Measurements from ENCODE around the gene KBTBD13. TPM values are rescaled to one million over a fixed set of nuclear protein-coding genes. Genes with fewer than 3 reads are reported as not detected.

Gene KBTBD13
- total RNA-seq, 4 donors from 2014 or later, result 0.21 to 1.3 TPM; not detected in 2

GRCh38 chr15:65057549-65057940 lies 19.0 kb upstream of the KBTBD13 start:
- Histone ChIP-seq H3K36me3 (no peaks in the 10 kb centered on the region), H3K9me3 (no peaks in the 10 kb centered on the region), H3K4me1 (peaks cover 3 to 11% of the 10 kb centered on the region in 2 donors)

GRCh38 chr15:65058394-65059368 lies 17.9 kb upstream of the KBTBD13 start:
- intact Hi-C loops (cut with DNase I; ENCODE audit: low total_unique reads), result no loop called here
- peak overlapping the region; percentile 29 to 98 for H3K27ac ChIP-seq
- no peaks in the 10 kb centered on the region for H3K9me3 ChIP-seq
- no peak for DNase-seq
- H3K27me3 ChIP-seq, result no peaks in the 10 kb centered on the region
- TF ChIP-seq POLR2A (IDR thresholded peaks at IDR 0.05) (no peak), CTCF (IDR thresholded peaks at IDR 0.05) (no peak)
- no peak overlapping the region for H3K4me3 ChIP-seq
- H3K36me3 ChIP-seq, result no peaks in the 10 kb centered on the region
- H3K4me1 ChIP-seq, result peaks cover 3 to 11% of the 10 kb centered on the region in 2 donors

More at GRCh38 chr15:65057549-65057940, 19.0 kb upstream of the KBTBD13 start:
- intact Hi-C loops (cut with DNase I; ENCODE audit: low total_unique reads), result no loop called here
- Histone ChIP-seq H3K27ac (peak overlapping the region in 1 of 2 donors; percentile 67), H3K27me3 (no peaks in the 10 kb centered on the region), H3K4me3 (no peak overlapping the region)
- DNase-seq, result no peak
- TF ChIP-seq POLR2A (IDR thresholded peaks at IDR 0.05) (no peak), CTCF (IDR thresholded peaks at IDR 0.05) (no peak)

- Histone ChIP-seq H3K4me1 (peaks cover 3 to 10% of the 10 kb centered on the region in 2 donors), H3K9me3 (no peaks in the 10 kb centered on the region), H3K27ac (peak overlapping the region; percentile 29 to 98)
These were observed 17.2 kb upstream of the KBTBD13 start for GRCh38 chr15:65059369-65059750.

GRCh38 chr15:65059931-65060596 lies 16.5 kb upstream of the KBTBD13 start:
- no peak for TF ChIP-seq CTCF (IDR thresholded peaks at IDR 0.05)
- no peak for TF ChIP-seq POLR2A (IDR thresholded peaks at IDR 0.05)
- H3K27me3 ChIP-seq, result no peaks in the 10 kb centered on the region
- no peaks in the 10 kb centered on the region for H3K36me3 ChIP-seq
- H3K9me3 ChIP-seq, result no peaks in the 10 kb centered on the region
- no peak overlapping the region for H3K4me3 ChIP-seq
- DNase-seq, result no peak
- peak overlapping the region; percentile 80 to 98 for H3K27ac ChIP-seq
- intact Hi-C loops (cut with DNase I; ENCODE audit: low total_unique reads), result no loop called here
- H3K4me1 ChIP-seq, result peaks cover 2 to 3% of the 10 kb centered on the region in 2 donors

More at GRCh38 chr15:65059369-65059750, 17.2 kb upstream of the KBTBD13 start:
- H3K27me3 ChIP-seq, result no peaks in the 10 kb centered on the region
- no peaks in the 10 kb centered on the region for H3K36me3 ChIP-seq
- no peak for TF ChIP-seq POLR2A (IDR thresholded peaks at IDR 0.05)
- no peak for TF ChIP-seq CTCF (IDR thresholded peaks at IDR 0.05)
- intact Hi-C loops (cut with DNase I; ENCODE audit: low total_unique reads), result no loop called here
- DNase-seq, result no peak
- no peak overlapping the region for H3K4me3 ChIP-seq
